GM19099 (cell line): ENCODE results near the gene EGFL7.

Experiments
- POLR2A ChIP-seq: IDR thresholded peaks from 3 replicates; pipeline ENCODE4 v1.6.1; 2011; ENCODE audit warnings: low read depth; ENCODE audit not compliant: insufficient read length; ENCODE audit errors: extremely low read depth

The EGFL7 gene

GRCh38 chr9:136629879-136630661 is 32.6 kb upstream of the EGFL7 start:
- TF ChIP-seq POLR2A: no peak

GRCh38 chr9:136630662-136630992 is 32.1 kb upstream of the EGFL7 start:
- TF ChIP-seq POLR2A: no peak

GRCh38 chr9:136631038-136632000 is 31.4 kb upstream of the EGFL7 start:
- TF ChIP-seq POLR2A: no peak

- no peak for TF ChIP-seq POLR2A
Measured at GRCh38 chr9:136634904-136635303, 27.8 kb upstream of the EGFL7 start.

- no peak for TF ChIP-seq POLR2A
Measured at GRCh38 chr9:136640171-136641111, 22.3 kb upstream of the EGFL7 start.

GRCh38 chr9:136642439-136642921 is 20.2 kb upstream of the EGFL7 start:
- no peak for TF ChIP-seq POLR2A

GRCh38 chr9:136643596-136644342 is 18.9 kb upstream of the EGFL7 start:
- TF ChIP-seq POLR2A: no peak

- no peak for TF ChIP-seq POLR2A
Measured at GRCh38 chr9:136644343-136644592, 18.4 kb upstream of the EGFL7 start.

- TF ChIP-seq POLR2A: no peak
Measured at GRCh38 chr9:136644593-136645351, 17.9 kb upstream of the EGFL7 start.

- no peak for TF ChIP-seq POLR2A
Measured at GRCh38 chr9:136645352-136645902, 17.3 kb upstream of the EGFL7 start.

- TF ChIP-seq POLR2A: no peak
Measured at GRCh38 chr9:136645903-136646754, 16.6 kb upstream of the EGFL7 start.

GRCh38 chr9:136646827-136647711 is 15.6 kb upstream of the EGFL7 start:
- no peak for TF ChIP-seq POLR2A

GRCh38 chr9:136648751-136649150 is 14.0 kb upstream of the EGFL7 start:
- no peak for TF ChIP-seq POLR2A
